Measurements from ENCODE around the gene CCDC71L. TPM values are rescaled to one million over a fixed set of nuclear protein-coding genes. Genes with fewer than 3 reads are reported as not detected.

The CCDC71L gene
- total and polyA plus RNA-seq, 4 donors = 7.4 to 16.6 (median 12.3) TPM

DNA sequence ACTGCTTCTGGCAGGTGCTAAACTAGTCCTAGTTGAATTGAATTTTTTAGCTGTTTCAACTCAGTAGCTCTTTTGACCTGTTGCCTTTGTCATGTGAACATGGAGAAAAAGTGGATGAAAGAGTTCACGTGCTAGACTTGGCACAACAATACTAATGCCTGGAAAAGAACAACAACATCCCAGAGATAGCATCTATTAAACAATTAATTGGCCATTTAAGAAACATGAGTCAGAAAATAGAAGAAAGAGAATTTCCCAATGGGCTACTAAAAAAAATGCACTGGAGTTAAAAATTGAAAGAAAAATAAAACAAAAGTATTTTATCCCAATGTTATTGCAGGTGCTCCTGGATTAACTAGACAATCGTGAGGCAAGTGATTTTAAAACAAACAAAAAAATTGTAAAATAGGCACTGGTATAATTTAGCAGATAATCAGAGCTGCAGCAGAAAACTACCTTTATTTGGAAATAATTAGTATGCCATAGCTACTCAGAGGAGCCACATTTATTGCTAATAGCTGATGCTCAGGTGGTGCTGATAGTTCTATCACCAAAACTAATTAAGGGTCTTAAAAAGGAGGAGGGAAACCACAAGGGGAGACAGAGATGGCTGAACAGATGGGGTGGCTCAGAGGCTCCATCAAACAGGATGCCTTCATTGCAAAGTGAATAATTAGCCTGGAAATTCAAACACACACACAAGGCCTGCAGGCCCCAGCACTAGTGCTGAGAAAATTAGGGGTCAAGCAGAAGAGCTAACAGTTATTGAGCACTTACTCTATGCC, 17.6 kb downstream of the CCDC71L start:
- Histone ChIP-seq H3K27me3 (ENCODE audit: control insufficient read depth in 4 of 4, insufficient read depth in 4 of 4, low read length in 3 of 4) (no peaks in the 10 kb centered on the region), H3K4me3 (ENCODE audit: low read depth in 1 of 3, low read length in 3 of 3) (no peak overlapping the region), H3K36me3 (ENCODE audit: control insufficient read depth in 4 of 4, insufficient read depth in 3 of 4, low read depth in 1 of 4, low read length in 3 of 4) (no peaks in the 10 kb centered on the region), H3K27ac (ENCODE audit: low read depth in 1 of 2, low read length in 2 of 2) (no peak overlapping the region), H3K4me1 (ENCODE audit: control insufficient read depth in 4 of 4, insufficient read depth in 4 of 4, low read length in 3 of 4) (peaks cover 2 to 12% (median 5%) of the 10 kb centered on the region in 4 donors), H3K9ac (ENCODE audit: low read depth in 1 of 2, low read length in 2 of 2) (no peak overlapping the region), H3K9me3 (ENCODE audit: control insufficient read depth in 4 of 4, low read length in 3 of 4) (no peaks in the 10 kb centered on the region)
- TF ChIP-seq RXRA (IDR thresholded peaks at IDR 0.05) = no peak
- no peak for TF ChIP-seq FOXA1 (IDR thresholded peaks at IDR 0.05)
- TF ChIP-seq CTCF (IDR thresholded peaks at IDR 0.05; ENCODE audit: low read depth, low read length, missing input control) = no peak
- TF ChIP-seq FOXA2 (IDR thresholded peaks at IDR 0.05) = no peak
- TF ChIP-seq NR2F2 (IDR thresholded peaks at IDR 0.05) = no peak
- WGBS = 73% methylated on average over 2 of the region's 2 CpGs
- no peak for DNase-seq (ENCODE audit: low spot score)

DNA sequence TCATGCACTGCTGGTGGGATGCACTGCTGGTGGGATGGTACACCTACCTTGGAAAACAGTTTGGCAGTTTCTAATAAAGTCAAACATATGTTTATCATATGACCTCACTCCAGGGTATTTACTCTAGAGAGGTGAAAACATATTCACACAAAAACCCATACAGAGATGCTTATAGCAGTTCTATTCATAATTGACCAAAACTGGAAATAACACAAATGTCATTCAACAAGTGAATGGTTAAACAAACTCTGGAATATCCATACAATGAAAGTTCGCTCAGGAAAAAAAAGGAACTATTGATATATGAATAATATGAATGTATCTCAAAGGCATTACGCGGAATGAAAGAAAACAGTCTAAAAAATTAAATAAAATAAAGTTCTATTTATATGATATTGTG, 19.5 kb downstream of the CCDC71L start:
- DNase-seq (ENCODE audit: low spot score) = no peak
- Histone ChIP-seq H3K9me3 (ENCODE audit: control insufficient read depth in 4 of 4, low read length in 3 of 4) (no peaks in the 10 kb centered on the region), H3K27me3 (ENCODE audit: control insufficient read depth in 4 of 4, insufficient read depth in 4 of 4, low read length in 3 of 4) (no peaks in the 10 kb centered on the region), H3K27ac (ENCODE audit: low read depth in 1 of 2, low read length in 2 of 2) (no peak overlapping the region), H3K4me3 (ENCODE audit: low read depth in 1 of 3, low read length in 3 of 3) (no peak overlapping the region), H3K4me1 (ENCODE audit: control insufficient read depth in 4 of 4, insufficient read depth in 4 of 4, low read length in 3 of 4) (peaks cover 2 to 12% (median 5%) of the 10 kb centered on the region in 4 donors), H3K9ac (ENCODE audit: low read depth in 1 of 2, low read length in 2 of 2) (no peak overlapping the region), H3K36me3 (ENCODE audit: control insufficient read depth in 4 of 4, insufficient read depth in 3 of 4, low read depth in 1 of 4, low read length in 3 of 4) (no peaks in the 10 kb centered on the region)
- TF ChIP-seq HNF4G (IDR thresholded peaks at IDR 0.05) (no peak), HNF4A (conservative IDR thresholded peaks at IDR 0.05) (no peak), EGR1 (IDR thresholded peaks at IDR 0.05; ENCODE audit: low read depth in 2 of 2) (no peak), GABPA (IDR thresholded peaks at IDR 0.05 in 1 of 2, conservative IDR thresholded peaks at IDR 0.05 in 1 of 2) (no peak), TAF1 (conservative IDR thresholded peaks at IDR 0.05) (no peak)
- WGBS = 95% methylated on average over 3 of the region's 3 CpGs

GRCh38 chr7:106640368-106641141, 20.4 kb downstream of the CCDC71L start:
- 49% methylated on average over 3 of the region's 3 CpGs for WGBS
- H3K4me1 ChIP-seq (ENCODE audit: control insufficient read depth in 4 of 4, insufficient read depth in 4 of 4, low read length in 3 of 4) = peaks cover 2 to 12% (median 5%) of the 10 kb centered on the region in 4 donors
- no peak overlapping the region for H3K4me3 ChIP-seq (ENCODE audit: low read depth in 1 of 3, low read length in 3 of 3)
- no peaks in the 10 kb centered on the region for H3K27me3 ChIP-seq (ENCODE audit: control insufficient read depth in 4 of 4, insufficient read depth in 4 of 4, low read length in 3 of 4)
- no peaks in the 10 kb centered on the region for H3K36me3 ChIP-seq (ENCODE audit: control insufficient read depth in 4 of 4, insufficient read depth in 3 of 4, low read depth in 1 of 4, low read length in 3 of 4)
- no peak for DNase-seq (ENCODE audit: low spot score)
- peak overlapping the region; percentile 74 to 75 for H3K27ac ChIP-seq (ENCODE audit: low read depth in 1 of 2, low read length in 2 of 2)
- H3K9ac ChIP-seq (ENCODE audit: low read depth in 1 of 2, low read length in 2 of 2) = no peak overlapping the region
- no peaks in the 10 kb centered on the region for H3K9me3 ChIP-seq (ENCODE audit: control insufficient read depth in 4 of 4, low read length in 3 of 4)
- TF ChIP-seq CTCF (IDR thresholded peaks at IDR 0.05; ENCODE audit: low read depth, low read length, missing input control) = no peak
- TF ChIP-seq FOXA1 (IDR thresholded peaks at IDR 0.05) = peak; percentile 42
- TF ChIP-seq MAX (IDR thresholded peaks at IDR 0.05) = peak; percentile 54
- TF ChIP-seq, protein P1, sequence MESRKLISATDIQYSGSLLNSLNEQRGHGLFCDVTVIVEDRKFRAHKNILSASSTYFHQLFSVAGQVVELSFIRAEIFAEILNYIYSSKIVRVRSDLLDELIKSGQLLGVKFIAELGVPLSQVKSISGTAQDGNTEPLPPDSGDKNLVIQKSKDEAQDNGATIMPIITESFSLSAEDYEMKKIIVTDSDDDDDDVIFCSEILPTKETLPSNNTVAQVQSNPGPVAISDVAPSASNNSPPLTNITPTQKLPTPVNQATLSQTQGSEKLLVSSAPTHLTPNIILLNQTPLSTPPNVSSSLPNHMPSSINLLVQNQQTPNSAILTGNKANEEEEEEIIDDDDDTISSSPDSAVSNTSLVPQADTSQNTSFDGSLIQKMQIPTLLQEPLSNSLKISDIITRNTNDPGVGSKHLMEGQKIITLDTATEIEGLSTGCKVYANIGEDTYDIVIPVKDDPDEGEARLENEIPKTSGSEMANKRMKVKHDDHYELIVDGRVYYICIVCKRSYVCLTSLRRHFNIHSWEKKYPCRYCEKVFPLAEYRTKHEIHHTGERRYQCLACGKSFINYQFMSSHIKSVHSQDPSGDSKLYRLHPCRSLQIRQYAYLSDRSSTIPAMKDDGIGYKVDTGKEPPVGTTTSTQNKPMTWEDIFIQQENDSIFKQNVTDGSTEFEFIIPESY (IDR thresholded peaks at IDR 0.05) = peak; percentile 49
- TF ChIP-seq FOXA2 (IDR thresholded peaks at IDR 0.05) = peak; percentile 82
- peak; percentile 33 for TF ChIP-seq HNF4G (IDR thresholded peaks at IDR 0.05)
- TF ChIP-seq GABPA (IDR thresholded peaks at IDR 0.05 in 1 of 2, conservative IDR thresholded peaks at IDR 0.05 in 1 of 2) = no peak
- TF ChIP-seq JUND (IDR thresholded peaks at IDR 0.05) = peak; percentile 22 to 89
- TF ChIP-seq ATF3 (IDR thresholded peaks at IDR 0.05) = peak; percentile 75
- peak; percentile 63 to 65 for TF ChIP-seq RAD21 (IDR thresholded peaks at IDR 0.05)
- TF ChIP-seq RXRA (IDR thresholded peaks at IDR 0.05) = peak; percentile 34 to 73
- TF ChIP-seq YY1 (IDR thresholded peaks at IDR 0.05) = peak; percentile 75
- peak; percentile 86 for TF ChIP-seq SP1 (IDR thresholded peaks at IDR 0.05)
- peak; percentile 82 to 89 for TF ChIP-seq HNF4A (conservative IDR thresholded peaks at IDR 0.05)
